WTC11 (cell line): ENCODE data around the gene SUN2. TPM values are rescaled to one million over a fixed set of nuclear protein-coding genes. Genes with fewer than 3 reads are reported as not detected.

Experiments
- ATAC-seq: fragments of 200-7000 bp; cut with Tn5 transposase; 2 replicates; pipeline ENCODE4 v1.10.0; 2021; ENCODE audit warnings: mild to moderate bottlenecking, moderate library complexity
- CTCF ChIA-PET: fragments of 300-600 bp; sonication (Branson Sonifier 250); formaldehyde crosslinking; loops from one replicate; lab custom pipeline; 2021; ENCODE audit warnings: antibody characterized with exemption; lab: Charles Lee
- POLR2A ChIA-PET: fragments of 350-600 bp; sonication (Branson Sonifier 250); formaldehyde crosslinking; loops from one replicate; lab custom pipeline; 2021; ENCODE audit warnings: antibody characterized with exemption; lab: Charles Lee
- DNase-seq: peaks from one replicate; pipeline ENCODE4 v3.0.0; 2021; ENCODE audit warnings: low spot score
- H3K27ac Mint-ChIP-seq: 2 replicates; pipeline ENCODE4 v1.8.0; 2021; ENCODE audit warnings: mixed read lengths
- H3K27me3 Mint-ChIP-seq: 2 replicates; pipeline ENCODE4 v1.8.0; 2021; ENCODE audit warnings: low read depth, mild to moderate bottlenecking, moderate library complexity, mixed read lengths
- H3K36me3 Mint-ChIP-seq: 2 replicates; pipeline ENCODE4 v1.8.0; 2021; ENCODE audit warnings: mixed read lengths
- H3K4me1 Mint-ChIP-seq: 2 replicates; pipeline ENCODE4 v1.8.0; 2022; ENCODE audit warnings: mixed read lengths
- H3K4me3 Mint-ChIP-seq: 2 replicates; pipeline ENCODE4 v1.8.0; 2021; ENCODE audit warnings: mild to moderate bottlenecking, moderate library complexity, mixed read lengths
- H3K9me3 Mint-ChIP-seq: 2 replicates; pipeline ENCODE4 v1.8.0; 2021; ENCODE audit warnings: mixed read lengths
- CREB1 ChIP-seq: sonication (generic); formaldehyde crosslinking; IDR thresholded peaks from 2 replicates; pipeline ENCODE4 v1.8.0; 2023; ENCODE audit warnings: mild to moderate bottlenecking, missing genetic modification reagents
- GABPB1 ChIP-seq: sonication (generic); formaldehyde crosslinking; IDR thresholded peaks from 2 replicates; pipeline ENCODE4 v1.8.1; 2023; ENCODE audit warnings: mild to moderate bottlenecking, missing genetic modification reagents
- GTF2I ChIP-seq: fragments of 250-450 bp; sonication (Bioruptor Pico); conservative IDR thresholded peaks from 2 replicates; pipeline ENCODE4 v1.4.0; 2021; ENCODE audit warnings: mild to moderate bottlenecking
- KAT7 ChIP-seq: sonication (generic); formaldehyde crosslinking; IDR thresholded peaks from 2 replicates; pipeline ENCODE4 v1.8.1; 2023; ENCODE audit warnings: missing genetic modification reagents, mild to moderate bottlenecking, borderline replicate concordance
- NR1H2 ChIP-seq: sonication (generic); formaldehyde crosslinking; IDR thresholded peaks from 2 replicates; pipeline ENCODE4 v1.9.0; 2021; ENCODE audit warnings: mild to moderate bottlenecking, moderate library complexity, missing genetic modification reagents
- OVOL2 ChIP-seq: fragments of 250-450 bp; sonication (Bioruptor Pico); IDR thresholded peaks from 2 replicates; pipeline ENCODE4 v1.9.0; 2021; ENCODE audit warnings: mild to moderate bottlenecking, borderline replicate concordance
- total RNA-seq: library from RNA; stranded (reverse); gene quantifications from 3 replicates; pipeline ENCODE4 v1.2.3, GENCODE V29; 2021
- TF ChIP-seq, protein P1 (sequence below): sonication (generic); formaldehyde crosslinking; IDR thresholded peaks from 2 replicates; pipeline ENCODE4 v1.8.1; 2023; ENCODE audit warnings: mild to moderate bottlenecking, missing genetic modification reagents, borderline replicate concordance
- TF ChIP-seq, protein P2 (sequence below): sonication (generic); formaldehyde crosslinking; IDR thresholded peaks from 2 replicates; pipeline ENCODE4 v1.8.0; 2023; ENCODE audit warnings: missing genetic modification reagents
- TF ChIP-seq, protein P3 (sequence below): sonication (generic); formaldehyde crosslinking; IDR thresholded peaks from 2 replicates; pipeline ENCODE4 v1.8.0; 2023; ENCODE audit warnings: missing genetic modification reagents, mild to moderate bottlenecking, borderline replicate concordance

The SUN2 gene
- total RNA-seq, 1 experiment from 2014 or later, result 30.1 TPM

DNA sequence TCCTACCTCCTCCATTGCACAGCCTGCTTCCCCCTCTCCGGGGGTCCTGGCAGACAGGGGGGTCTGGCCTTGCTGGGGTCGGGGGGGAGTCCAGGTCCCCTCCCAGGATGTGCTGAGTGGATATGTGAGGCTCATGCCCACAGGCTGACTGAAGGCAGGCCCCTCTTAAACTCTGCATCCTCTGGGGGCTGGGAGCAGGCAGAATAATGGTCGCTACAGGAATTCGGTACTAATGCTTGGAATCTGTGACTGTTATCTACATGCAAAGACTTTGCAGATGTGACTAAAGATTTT is 1.6 kb upstream of the SUN2 start (continued):
- no peak for TF ChIP-seq NR1H2

DNA sequence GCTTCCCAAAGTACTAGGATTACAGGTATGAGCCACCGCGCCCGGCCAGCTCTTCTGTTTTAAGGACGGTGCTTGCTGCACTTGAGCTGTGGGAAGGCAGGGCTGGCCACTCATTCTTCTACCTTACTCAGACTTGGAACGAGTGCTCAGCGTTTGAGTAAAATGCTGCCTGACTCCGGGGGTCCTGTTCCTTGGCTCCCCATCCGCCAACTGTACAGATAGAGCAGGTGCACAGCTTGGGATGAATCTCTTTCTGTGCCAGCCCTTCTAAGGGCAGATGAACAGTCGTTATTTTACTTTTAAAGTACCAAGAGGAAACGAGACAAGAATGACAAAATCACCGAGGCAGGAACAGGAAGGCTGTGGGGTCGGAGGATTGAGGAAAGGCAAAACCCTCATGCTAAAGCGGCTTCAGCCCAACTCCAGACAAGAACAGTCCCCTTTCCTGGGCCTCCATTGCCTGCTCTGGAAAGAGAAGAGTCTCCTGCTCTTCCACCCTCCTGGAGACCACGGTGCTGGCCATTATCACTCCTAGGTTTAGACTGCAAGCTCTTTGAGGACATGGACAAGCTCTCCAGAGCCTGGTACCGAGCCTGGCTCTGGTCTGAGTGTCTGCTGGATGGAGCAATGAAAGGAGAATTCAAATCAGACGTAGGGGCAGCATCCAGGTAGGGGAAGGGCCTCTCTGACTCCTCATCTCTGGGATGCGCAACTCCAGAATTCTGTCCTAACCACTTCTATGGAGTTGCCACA is 1.1 kb upstream of the SUN2 start:
- Mint-ChIP-seq H3K36me3 (no peaks in the 10 kb centered on the region), H3K9me3 (no peaks in the 10 kb centered on the region), H3K4me3 (peak overlapping the region; percentile 71)
- no peak for TF ChIP-seq OVOL2 (CRISPR knock-in tag)
- no peak for TF ChIP-seq GTF2I (CRISPR knock-in tag)
- TF ChIP-seq, protein P1, sequence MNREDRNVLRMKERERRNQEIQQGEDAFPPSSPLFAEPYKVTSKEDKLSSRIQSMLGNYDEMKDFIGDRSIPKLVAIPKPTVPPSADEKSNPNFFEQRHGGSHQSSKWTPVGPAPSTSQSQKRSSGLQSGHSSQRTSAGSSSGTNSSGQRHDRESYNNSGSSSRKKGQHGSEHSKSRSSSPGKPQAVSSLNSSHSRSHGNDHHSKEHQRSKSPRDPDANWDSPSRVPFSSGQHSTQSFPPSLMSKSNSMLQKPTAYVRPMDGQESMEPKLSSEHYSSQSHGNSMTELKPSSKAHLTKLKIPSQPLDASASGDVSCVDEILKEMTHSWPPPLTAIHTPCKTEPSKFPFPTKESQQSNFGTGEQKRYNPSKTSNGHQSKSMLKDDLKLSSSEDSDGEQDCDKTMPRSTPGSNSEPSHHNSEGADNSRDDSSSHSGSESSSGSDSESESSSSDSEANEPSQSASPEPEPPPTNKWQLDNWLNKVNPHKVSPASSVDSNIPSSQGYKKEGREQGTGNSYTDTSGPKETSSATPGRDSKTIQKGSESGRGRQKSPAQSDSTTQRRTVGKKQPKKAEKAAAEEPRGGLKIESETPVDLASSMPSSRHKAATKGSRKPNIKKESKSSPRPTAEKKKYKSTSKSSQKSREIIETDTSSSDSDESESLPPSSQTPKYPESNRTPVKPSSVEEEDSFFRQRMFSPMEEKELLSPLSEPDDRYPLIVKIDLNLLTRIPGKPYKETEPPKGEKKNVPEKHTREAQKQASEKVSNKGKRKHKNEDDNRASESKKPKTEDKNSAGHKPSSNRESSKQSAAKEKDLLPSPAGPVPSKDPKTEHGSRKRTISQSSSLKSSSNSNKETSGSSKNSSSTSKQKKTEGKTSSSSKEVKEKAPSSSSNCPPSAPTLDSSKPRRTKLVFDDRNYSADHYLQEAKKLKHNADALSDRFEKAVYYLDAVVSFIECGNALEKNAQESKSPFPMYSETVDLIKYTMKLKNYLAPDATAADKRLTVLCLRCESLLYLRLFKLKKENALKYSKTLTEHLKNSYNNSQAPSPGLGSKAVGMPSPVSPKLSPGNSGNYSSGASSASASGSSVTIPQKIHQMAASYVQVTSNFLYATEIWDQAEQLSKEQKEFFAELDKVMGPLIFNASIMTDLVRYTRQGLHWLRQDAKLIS (CRISPR knock-in tag), result no peak
- TF ChIP-seq, protein P2, sequence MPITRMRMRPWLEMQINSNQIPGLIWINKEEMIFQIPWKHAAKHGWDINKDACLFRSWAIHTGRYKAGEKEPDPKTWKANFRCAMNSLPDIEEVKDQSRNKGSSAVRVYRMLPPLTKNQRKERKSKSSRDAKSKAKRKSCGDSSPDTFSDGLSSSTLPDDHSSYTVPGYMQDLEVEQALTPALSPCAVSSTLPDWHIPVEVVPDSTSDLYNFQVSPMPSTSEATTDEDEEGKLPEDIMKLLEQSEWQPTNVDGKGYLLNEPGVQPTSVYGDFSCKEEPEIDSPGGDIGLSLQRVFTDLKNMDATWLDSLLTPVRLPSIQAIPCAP (CRISPR knock-in tag), result no peak
- TF ChIP-seq, all 79 proteins: peak for 0
- H3K27ac Mint-ChIP-seq, result peak overlapping the region; percentile 20; the same call in 1 of the 2 replicates
- CTCF ChIA-PET, result interaction anchor here (0.9 to 2.7 kb wide), 8 partner anchors 9 to 113 kb away, joined by 3 to 14 read pairs (median 4); no protein-coding TSS in a partner anchor
- peaks cover 19% of the 10 kb centered on the region for H3K4me1 Mint-ChIP-seq
- no peak for ATAC-seq
- POLR2A ChIA-PET, result no interaction called here
- H3K27me3 Mint-ChIP-seq, result peaks cover 11% of the 10 kb centered on the region
- DNase-seq, result no peak

DNA sequence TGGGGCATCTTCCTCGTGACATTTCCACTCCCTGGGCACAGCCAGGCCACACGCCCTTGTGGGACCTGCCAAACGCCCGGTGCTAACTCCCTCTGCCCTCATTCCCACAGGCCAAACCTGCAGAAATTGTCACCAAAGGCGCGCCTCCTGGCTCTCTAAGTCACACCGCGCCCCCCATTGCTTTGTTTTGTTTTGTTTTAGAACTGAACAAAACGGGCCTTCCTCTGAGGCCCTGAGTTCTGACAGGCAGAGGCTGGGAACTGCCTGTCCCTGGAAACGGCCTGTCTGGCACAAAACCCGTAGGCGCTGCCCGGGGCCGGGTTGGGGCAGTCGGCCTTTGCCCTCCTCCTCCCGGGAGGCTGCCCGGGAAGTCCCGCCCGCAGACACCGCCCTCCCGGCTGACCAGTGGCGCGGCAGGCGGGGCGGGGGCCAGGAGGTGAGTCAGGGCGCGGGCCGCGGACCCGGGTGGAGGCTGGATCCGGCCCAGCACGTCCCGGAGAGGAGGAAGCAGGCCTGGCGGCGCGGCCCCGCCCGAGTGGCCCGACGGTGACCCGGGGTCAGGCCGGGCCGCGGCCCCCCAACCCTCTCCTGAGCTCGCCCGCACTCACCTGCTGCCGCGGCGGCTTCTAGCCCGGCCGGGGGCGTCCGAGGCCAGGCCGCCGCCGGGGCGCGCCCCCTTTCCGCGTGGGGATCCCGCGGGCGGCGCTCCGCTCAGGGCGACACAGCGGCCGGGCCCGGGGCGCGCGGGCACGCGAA is 465 bp downstream of the SUN2 start:
- Mint-ChIP-seq H3K9me3 (no peaks in the 10 kb centered on the region), H3K27ac (peak overlapping the region; percentile 64; the same call in 1 of the 2 replicates), H3K27me3 (peaks cover 11% of the 10 kb centered on the region), H3K36me3 (no peaks in the 10 kb centered on the region), H3K4me3 (peak overlapping the region; percentile 75), H3K4me1 (peaks cover 19% of the 10 kb centered on the region)
- ChIA-PET POLR2A (no interaction called here), CTCF (interaction anchor here (1.3 to 2.5 kb wide), 5 partner anchors 11 to 30 kb away, joined by 5 to 17 read pairs (median 11); no protein-coding TSS in a partner anchor)
- peak; percentile 72 for DNase-seq
- ATAC-seq, result peak; percentile 27
- TF ChIP-seq, protein P3, sequence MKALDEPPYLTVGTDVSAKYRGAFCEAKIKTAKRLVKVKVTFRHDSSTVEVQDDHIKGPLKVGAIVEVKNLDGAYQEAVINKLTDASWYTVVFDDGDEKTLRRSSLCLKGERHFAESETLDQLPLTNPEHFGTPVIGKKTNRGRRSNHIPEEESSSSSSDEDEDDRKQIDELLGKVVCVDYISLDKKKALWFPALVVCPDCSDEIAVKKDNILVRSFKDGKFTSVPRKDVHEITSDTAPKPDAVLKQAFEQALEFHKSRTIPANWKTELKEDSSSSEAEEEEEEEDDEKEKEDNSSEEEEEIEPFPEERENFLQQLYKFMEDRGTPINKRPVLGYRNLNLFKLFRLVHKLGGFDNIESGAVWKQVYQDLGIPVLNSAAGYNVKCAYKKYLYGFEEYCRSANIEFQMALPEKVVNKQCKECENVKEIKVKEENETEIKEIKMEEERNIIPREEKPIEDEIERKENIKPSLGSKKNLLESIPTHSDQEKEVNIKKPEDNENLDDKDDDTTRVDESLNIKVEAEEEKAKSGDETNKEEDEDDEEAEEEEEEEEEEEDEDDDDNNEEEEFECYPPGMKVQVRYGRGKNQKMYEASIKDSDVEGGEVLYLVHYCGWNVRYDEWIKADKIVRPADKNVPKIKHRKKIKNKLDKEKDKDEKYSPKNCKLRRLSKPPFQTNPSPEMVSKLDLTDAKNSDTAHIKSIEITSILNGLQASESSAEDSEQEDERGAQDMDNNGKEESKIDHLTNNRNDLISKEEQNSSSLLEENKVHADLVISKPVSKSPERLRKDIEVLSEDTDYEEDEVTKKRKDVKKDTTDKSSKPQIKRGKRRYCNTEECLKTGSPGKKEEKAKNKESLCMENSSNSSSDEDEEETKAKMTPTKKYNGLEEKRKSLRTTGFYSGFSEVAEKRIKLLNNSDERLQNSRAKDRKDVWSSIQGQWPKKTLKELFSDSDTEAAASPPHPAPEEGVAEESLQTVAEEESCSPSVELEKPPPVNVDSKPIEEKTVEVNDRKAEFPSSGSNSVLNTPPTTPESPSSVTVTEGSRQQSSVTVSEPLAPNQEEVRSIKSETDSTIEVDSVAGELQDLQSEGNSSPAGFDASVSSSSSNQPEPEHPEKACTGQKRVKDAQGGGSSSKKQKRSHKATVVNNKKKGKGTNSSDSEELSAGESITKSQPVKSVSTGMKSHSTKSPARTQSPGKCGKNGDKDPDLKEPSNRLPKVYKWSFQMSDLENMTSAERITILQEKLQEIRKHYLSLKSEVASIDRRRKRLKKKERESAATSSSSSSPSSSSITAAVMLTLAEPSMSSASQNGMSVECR (CRISPR knock-in tag), result peak; percentile 34; the same call in 1 of the 2 replicates
- TF ChIP-seq KAT7 (CRISPR knock-in tag) (0 out of 2 replicates have a peak, but pooled peaks have one; percentile 27), GABPB1 (CRISPR knock-in tag) (peak; percentile 43), CREB1 (CRISPR knock-in tag) (no peak)
